PFSK-1 (cell line): ENCODE measurements around the gene ANKRD26.

ENCODE experiments used
- FOXP2 ChIP-seq: optimal IDR thresholded peaks from 2 replicates; pipeline ENCODE3; 2011; ENCODE audit warnings: borderline replicate concordance, control low read depth, inconsistent platforms; ENCODE audit not compliant: insufficient read depth; ENCODE audit errors: extremely low read length, extremely low read depth
- POLR2AphosphoS5 ChIP-seq: IDR thresholded peaks from 2 replicates; pipeline ENCODE4 v1.6.1; 2012; ENCODE audit warnings: low read depth, mild to moderate bottlenecking, control low read depth, low read length, moderate library complexity
- SIN3A ChIP-seq: IDR thresholded peaks from 2 replicates; pipeline ENCODE4 v1.6.1; 2012; ENCODE audit warnings: mild to moderate bottlenecking, low read length, moderate library complexity, borderline replicate concordance; ENCODE audit not compliant: insufficient read depth
- TAF1 ChIP-seq: IDR thresholded peaks from 2 replicates; pipeline ENCODE4 v1.6.1; 2012; ENCODE audit warnings: low read length, control low read depth, borderline replicate concordance; ENCODE audit not compliant: insufficient read depth
- TF ChIP-seq, protein P1 (sequence below), 2 experiments: IDR thresholded peaks; 2 replicates each; pipeline versions ENCODE4 v1.6.1 to v1.8.0; 2011 to 2012; ENCODE audit warnings: low read depth in 2 of 2, low read length in 2 of 2, control low read depth in 1 of 2, inconsistent platforms in 1 of 2, mild to moderate bottlenecking in 1 of 2, moderate library complexity in 1 of 2; ENCODE audit not compliant: insufficient read depth in 1 of 2

GRCh38 chr10:27038168-27038567 lies 62.1 kb downstream of the ANKRD26 start:
- no peak for TF ChIP-seq POLR2AphosphoS5
- TF ChIP-seq TAF1 = no peak
- TF ChIP-seq SIN3A = no peak
- TF ChIP-seq, protein P1, sequence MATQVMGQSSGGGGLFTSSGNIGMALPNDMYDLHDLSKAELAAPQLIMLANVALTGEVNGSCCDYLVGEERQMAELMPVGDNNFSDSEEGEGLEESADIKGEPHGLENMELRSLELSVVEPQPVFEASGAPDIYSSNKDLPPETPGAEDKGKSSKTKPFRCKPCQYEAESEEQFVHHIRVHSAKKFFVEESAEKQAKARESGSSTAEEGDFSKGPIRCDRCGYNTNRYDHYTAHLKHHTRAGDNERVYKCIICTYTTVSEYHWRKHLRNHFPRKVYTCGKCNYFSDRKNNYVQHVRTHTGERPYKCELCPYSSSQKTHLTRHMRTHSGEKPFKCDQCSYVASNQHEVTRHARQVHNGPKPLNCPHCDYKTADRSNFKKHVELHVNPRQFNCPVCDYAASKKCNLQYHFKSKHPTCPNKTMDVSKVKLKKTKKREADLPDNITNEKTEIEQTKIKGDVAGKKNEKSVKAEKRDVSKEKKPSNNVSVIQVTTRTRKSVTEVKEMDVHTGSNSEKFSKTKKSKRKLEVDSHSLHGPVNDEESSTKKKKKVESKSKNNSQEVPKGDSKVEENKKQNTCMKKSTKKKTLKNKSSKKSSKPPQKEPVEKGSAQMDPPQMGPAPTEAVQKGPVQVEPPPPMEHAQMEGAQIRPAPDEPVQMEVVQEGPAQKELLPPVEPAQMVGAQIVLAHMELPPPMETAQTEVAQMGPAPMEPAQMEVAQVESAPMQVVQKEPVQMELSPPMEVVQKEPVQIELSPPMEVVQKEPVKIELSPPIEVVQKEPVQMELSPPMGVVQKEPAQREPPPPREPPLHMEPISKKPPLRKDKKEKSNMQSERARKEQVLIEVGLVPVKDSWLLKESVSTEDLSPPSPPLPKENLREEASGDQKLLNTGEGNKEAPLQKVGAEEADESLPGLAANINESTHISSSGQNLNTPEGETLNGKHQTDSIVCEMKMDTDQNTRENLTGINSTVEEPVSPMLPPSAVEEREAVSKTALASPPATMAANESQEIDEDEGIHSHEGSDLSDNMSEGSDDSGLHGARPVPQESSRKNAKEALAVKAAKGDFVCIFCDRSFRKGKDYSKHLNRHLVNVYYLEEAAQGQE (IDR thresholded peaks at IDR 0.05; ENCODE audit: insufficient read depth in 1 of 2, low read depth in 2 of 2, low read length in 2 of 2) = no peak
- TF ChIP-seq FOXP2 = no peak
